Spinal cord (tissue), 10 donors: ENCODE results near the gene TKT. TPM values are rescaled to one million over a fixed set of nuclear protein-coding genes. Genes with fewer than 3 reads are reported as not detected.

ENCODE experiments used
- DNase-seq, 6 donors: peaks; one replicate each; pipeline versions ENCODE4 v3.0.0 to v3.0.0-alpha.2; 2013 to 2015; ENCODE audit warnings: low spot score in 6 of 6, low read depth in 4 of 6
- H3K27ac ChIP-seq: one replicate; pipeline ENCODE4 v1.5.1; 2013; ENCODE audit warnings: low read depth, low read length, control low read depth
- H3K27me3 ChIP-seq: one replicate; pipeline ENCODE4 v1.6.1; 2013; ENCODE audit warnings: low read length; ENCODE audit not compliant: control insufficient read depth, insufficient read depth
- H3K36me3 ChIP-seq: one replicate; pipeline ENCODE4 v1.6.1; 2013; ENCODE audit warnings: low read length; ENCODE audit not compliant: control insufficient read depth, insufficient read depth
- H3K4me1 ChIP-seq: one replicate; pipeline ENCODE4 v1.6.1; 2013; ENCODE audit warnings: low read length; ENCODE audit not compliant: control insufficient read depth, insufficient read depth
- H3K4me3 ChIP-seq: one replicate; pipeline ENCODE4 v1.5.1; 2013; ENCODE audit warnings: low read depth, low read length, control low read depth
- H3K9me3 ChIP-seq: one replicate; pipeline ENCODE4 v1.6.1; 2013; ENCODE audit warnings: low read length; ENCODE audit not compliant: control insufficient read depth, insufficient read depth
- WGBS: methylation state at CpG from one replicate; pipeline ENCODE4 v1.1.5; 2013; ENCODE audit warnings: missing lambda C conversion rate; ENCODE audit not compliant: insufficient coverage; 5-methylcytosine and 5-hydroxymethylcytosine counted together
- polyA plus RNA-seq, 2 donors: library from polyadenylated mRNA; unstranded; fragments of 120-200 nt; gene quantifications; one replicate each; pipeline ENCODE4 v1.2.1, GENCODE V29; 2013; ENCODE audit not compliant: insufficient read length in 2 of 2
- total RNA-seq, 2 donors: library from RNA; depleted of rRNA in 1 of 2; stranded (reverse); fragments of 120-200 nt in 1 of 2; fragments of >200 nt in 1 of 2; gene quantifications; one replicate each; pipeline versions ENCODE4 v1.2.3 to v1.2.4, GENCODE V29; 2013 to 2014
- donor health status: healthy.

TKT gene
- total and polyA plus RNA-seq, 4 donors: 118 to 170 (median 148) TPM

- Histone ChIP-seq H3K36me3 (peaks cover 99% of the 10 kb centered on the region), H3K9me3 (no peaks in the 10 kb centered on the region), H3K4me3 (no peak overlapping the region), H3K27ac (no peak overlapping the region), H3K4me1 (no peaks in the 10 kb centered on the region), H3K27me3 (no peaks in the 10 kb centered on the region)
- DNase-seq: no peak
- 97% methylated on average over 20 of the region's 24 CpGs for WGBS
Measured at GRCh38 chr3:53227993-53228885, 27.6 kb downstream of the TKT start.

- Histone ChIP-seq H3K4me1 (peaks cover 5% of the 10 kb centered on the region), H3K9me3 (no peaks in the 10 kb centered on the region), H3K27me3 (no peaks in the 10 kb centered on the region), H3K4me3 (no peak overlapping the region), H3K36me3 (peaks cover 97% of the 10 kb centered on the region), H3K27ac (no peak overlapping the region)
- 94% methylated on average over 10 of the region's 17 CpGs for WGBS
- no peak for DNase-seq
Measured at GRCh38 chr3:53226841-53227407, 28.9 kb downstream of the TKT start.

GRCh38 chr3:53226142-53226840, 29.5 kb downstream of the TKT start:
- Histone ChIP-seq H3K4me3 (no peak overlapping the region), H3K9me3 (no peaks in the 10 kb centered on the region), H3K36me3 (peaks cover 92% of the 10 kb centered on the region), H3K4me1 (peaks cover 6% of the 10 kb centered on the region), H3K27me3 (no peaks in the 10 kb centered on the region), H3K27ac (no peak overlapping the region)
- no peak for DNase-seq
- WGBS: 86% methylated on average over 11 of the region's 12 CpGs

GRCh38 chr3:53225651-53226050, 30.2 kb downstream of the TKT start:
- peaks cover 6% of the 10 kb centered on the region for H3K4me1 ChIP-seq
- DNase-seq: no peak
- 100% methylated on average over 3 of the region's 7 CpGs for WGBS
- no peak overlapping the region for H3K4me3 ChIP-seq
- H3K27me3 ChIP-seq: no peaks in the 10 kb centered on the region
- peaks cover 86% of the 10 kb centered on the region for H3K36me3 ChIP-seq
- no peak overlapping the region for H3K27ac ChIP-seq
- H3K9me3 ChIP-seq: no peaks in the 10 kb centered on the region

- Histone ChIP-seq H3K9me3 (no peaks in the 10 kb centered on the region), H3K4me3 (no peak overlapping the region), H3K36me3 (peaks cover 81% of the 10 kb centered on the region), H3K27ac (no peak overlapping the region), H3K27me3 (no peaks in the 10 kb centered on the region), H3K4me1 (peaks cover 6% of the 10 kb centered on the region)
- 94% methylated on average over 4 of the region's 6 CpGs for WGBS
- DNase-seq: no peak
Measured at GRCh38 chr3:53225181-53225580, 30.6 kb downstream of the TKT start.

- WGBS: 90% methylated on average over 5 of the region's 5 CpGs
- Histone ChIP-seq H3K4me1 (peaks cover 6% of the 10 kb centered on the region), H3K27me3 (no peaks in the 10 kb centered on the region), H3K9me3 (no peaks in the 10 kb centered on the region), H3K36me3 (peaks cover 75% of the 10 kb centered on the region), H3K27ac (no peak overlapping the region), H3K4me3 (no peak overlapping the region)
- no peak for DNase-seq
Measured at GRCh38 chr3:53224536-53224935, 31.3 kb downstream of the TKT start.

- WGBS: 88% methylated on average over 4 of the region's 5 CpGs
- H3K36me3 ChIP-seq: peaks cover 70% of the 10 kb centered on the region
Measured at GRCh38 chr3:53224026-53224425, 31.8 kb downstream of the TKT start.

GRCh38 chr3:53223541-53223966, 32.3 kb downstream of the TKT start:
- Histone ChIP-seq H3K9me3 (no peaks in the 10 kb centered on the region), H3K27ac (no peak overlapping the region), H3K4me3 (no peak overlapping the region), H3K27me3 (no peaks in the 10 kb centered on the region), H3K4me1 (peaks cover 6% of the 10 kb centered on the region), H3K36me3 (peaks cover 65% of the 10 kb centered on the region)
- 82% methylated on average over 9 of the region's 9 CpGs for WGBS
- no peak for DNase-seq

More at GRCh38 chr3:53224026-53224425, 31.8 kb downstream of the TKT start:
- no peak for DNase-seq
- Histone ChIP-seq H3K9me3 (no peaks in the 10 kb centered on the region), H3K4me3 (no peak overlapping the region), H3K27ac (no peak overlapping the region), H3K27me3 (no peaks in the 10 kb centered on the region), H3K4me1 (peaks cover 6% of the 10 kb centered on the region)

- H3K4me3 ChIP-seq: no peak overlapping the region
- peaks cover 60% of the 10 kb centered on the region for H3K36me3 ChIP-seq
- H3K9me3 ChIP-seq: no peaks in the 10 kb centered on the region
- H3K27me3 ChIP-seq: no peaks in the 10 kb centered on the region
- H3K27ac ChIP-seq: no peak overlapping the region
- H3K4me1 ChIP-seq: peaks cover 6% of the 10 kb centered on the region
- no peak for DNase-seq
- WGBS: 91% methylated on average over 4 of the region's 7 CpGs
Measured at GRCh38 chr3:53223025-53223424, 32.8 kb downstream of the TKT start.
